ENCODE results near the gene PLLP. TPM values are rescaled to one million over a fixed set of nuclear protein-coding genes. Genes with fewer than 3 reads are reported as not detected.

Gene PLLP
- polyA plus RNA-seq, 1 donor from 2014 or later = not detected

DNA sequence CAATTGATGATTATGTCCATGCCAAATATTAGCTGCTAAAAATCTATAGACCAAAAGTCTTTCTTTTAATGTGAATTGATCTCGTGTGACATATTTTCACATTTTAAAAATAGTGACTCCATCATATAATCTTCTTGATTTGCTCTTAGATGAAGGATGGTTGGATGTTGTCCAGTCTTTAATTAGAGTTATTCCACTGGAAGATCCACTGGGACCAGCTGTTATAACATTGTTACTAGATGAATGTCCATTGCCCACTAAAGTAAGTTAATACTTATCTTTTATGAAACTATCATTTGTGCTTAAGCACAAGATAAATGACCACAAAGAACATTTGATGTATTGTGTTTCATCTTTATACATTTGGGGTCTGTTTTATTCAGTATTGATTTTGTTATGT, 75.5 kb downstream of the PLLP start:
- Histone ChIP-seq H4K20me1 (ENCODE audit: insufficient read depth) (no peaks in the 10 kb centered on the region), H3K4me3 (ENCODE audit: low read length) (no peak overlapping the region), H3K9me2 (ENCODE audit: insufficient read depth, low read length) (no peaks in the 10 kb centered on the region), H2AFZ (ENCODE audit: low read depth, low read length) (no peak overlapping the region), H3K4me2 (ENCODE audit: low read length) (no peak overlapping the region), H3K36me3 (ENCODE audit: insufficient read depth, low read length) (peaks cover 27% of the 10 kb centered on the region), H3F3A (ENCODE audit: insufficient read depth, low read length, poor library complexity, severe bottlenecking) (no peaks in the 10 kb centered on the region), H3K27ac (ENCODE audit: low read length) (no peak overlapping the region), H3K79me2 (replicated peaks; ENCODE audit: insufficient read depth, low read length) (peaks cover 14% of the 10 kb centered on the region), H3K27me3 (ENCODE audit: insufficient read depth, low read depth, low read length) (no peaks in the 10 kb centered on the region), H3K9me3 (ENCODE audit: low read length) (no peaks in the 10 kb centered on the region), H3K9ac (ENCODE audit: low read length) (no peak overlapping the region)
- no peak for TF ChIP-seq POLR2AphosphoS5 (IDR thresholded peaks at IDR 0.05)
- no peak for TF ChIP-seq CTCF (IDR thresholded peaks at IDR 0.05; ENCODE audit: poor library complexity, severe bottlenecking)
- TF ChIP-seq SMC3 (conservative IDR thresholded peaks at IDR 0.05; ENCODE audit: poor library complexity) = no peak
- TF ChIP-seq EZH2 (IDR thresholded peaks at IDR 0.05; ENCODE audit: borderline replicate concordance, insufficient read depth, low read length, poor library complexity, severe bottlenecking) = no peak
- TF ChIP-seq REST (IDR thresholded peaks at IDR 0.05; ENCODE audit: borderline replicate concordance) = no peak
- TF ChIP-seq EP300 (conservative IDR thresholded peaks at IDR 0.05; ENCODE audit: poor library complexity, severe bottlenecking) = no peak
- no peak for TF ChIP-seq MXI1 (conservative IDR thresholded peaks at IDR 0.05; ENCODE audit: poor library complexity, severe bottlenecking)
- no peak for TF ChIP-seq TAF1 (IDR thresholded peaks at IDR 0.05; ENCODE audit: low read depth)
- TF ChIP-seq RAD21 (conservative IDR thresholded peaks at IDR 0.05) = no peak

Small RNA genes within 50 kb of the gene (small RNA-seq; reads per million reads assigned to genes)
- 0 reads per million in 3 experiments for gene AC108081.1

Other genes starting within 250 kb of the PLLP start
- 16.4 and 18.6 TPM in 2 replicates for gene CPNE2, start 192.1 kb downstream of the PLLP start, polyA plus RNA-seq
- 146 and 167 TPM in 2 replicates for gene PSME3IP1, start 98.6 kb downstream of the PLLP start, polyA plus RNA-seq
- gene RSPRY1, start 98.3 kb downstream of the PLLP start, polyA plus RNA-seq = 62.0 and 69.8 TPM in 2 replicates
- 149 and 153 TPM in 2 replicates for gene ARL2BP, start 39.4 kb downstream of the PLLP start, polyA plus RNA-seq
- not detected in 2 replicates for gene CCL22, start 74.1 kb upstream of the PLLP start, polyA plus RNA-seq
- 3.8 and 4.9 TPM in 2 replicates for gene CX3CL1, start 87.8 kb upstream of the PLLP start, polyA plus RNA-seq
- not detected in 2 replicates for gene CCL17, start 120.1 kb upstream of the PLLP start, polyA plus RNA-seq
- 117 and 131 TPM in 2 replicates for gene CIAPIN1, start 162.7 kb upstream of the PLLP start, polyA plus RNA-seq
- 78.7 and 95.0 TPM in 2 replicates for gene COQ9, start 162.8 kb upstream of the PLLP start, polyA plus RNA-seq
- gene POLR2C, start 178.0 kb upstream of the PLLP start, polyA plus RNA-seq = 109 and 132 TPM in 2 replicates
- 214 and 250 TPM in 2 replicates for gene DOK4, start 201.8 kb upstream of the PLLP start, polyA plus RNA-seq

Measured in neural cell (in vitro differentiated cells).